CMK (cell line): ENCODE data around the gene ARHGAP32.

ENCODE experiments used
- DNase-seq: peaks from one replicate; pipeline ENCODE4 v3.0.0-alpha.2; 2010; ENCODE audit warnings: low read depth

The ARHGAP32 gene

DNA sequence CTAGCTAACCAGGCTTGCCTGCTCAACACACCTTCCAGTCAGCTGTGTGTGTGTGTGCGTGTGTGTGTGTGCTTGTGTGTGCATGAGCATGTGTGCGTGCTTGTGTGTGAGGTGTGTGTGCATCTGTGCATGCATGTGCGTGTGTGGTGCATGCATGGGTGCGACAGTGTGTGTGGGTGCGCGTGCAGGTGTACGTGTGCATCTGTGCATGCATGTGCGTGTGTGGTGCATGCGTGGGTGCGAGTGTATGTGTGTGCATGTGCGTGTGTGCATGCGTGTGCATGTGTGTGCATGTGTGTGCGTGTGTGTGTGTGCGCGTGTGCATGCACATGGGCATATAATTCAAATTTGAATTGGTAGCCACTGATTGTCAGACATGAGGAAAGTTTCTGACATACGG, 239.0 kb downstream of the ARHGAP32 start:
- no peak for DNase-seq

- no peak for DNase-seq
Measured at GRCh38 chr11:128949791-128950454, 242.2 kb downstream of the ARHGAP32 start.

- no peak for DNase-seq
Measured at GRCh38 chr11:128948583-128948982, 243.5 kb downstream of the ARHGAP32 start.

DNA sequence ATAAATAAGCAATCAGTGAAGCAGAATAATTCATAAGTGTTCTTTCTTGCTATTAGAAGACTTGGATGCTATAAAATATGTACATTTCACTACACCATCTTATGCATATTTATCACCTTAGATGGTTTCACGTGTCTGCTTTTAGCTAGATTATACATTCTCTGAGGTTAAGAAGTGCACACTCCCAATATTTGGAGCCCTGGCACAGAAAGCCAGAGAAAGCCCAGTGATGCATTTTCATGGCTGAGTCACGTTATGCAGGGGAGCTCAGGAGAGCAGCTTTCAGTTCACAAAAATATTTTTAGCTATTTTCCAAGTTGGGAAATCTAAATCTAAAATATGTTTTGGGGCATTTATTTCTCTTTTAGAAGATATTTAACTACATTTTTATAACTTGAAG, 244.4 kb downstream of the ARHGAP32 start:
- DNase-seq: no peak

DNA sequence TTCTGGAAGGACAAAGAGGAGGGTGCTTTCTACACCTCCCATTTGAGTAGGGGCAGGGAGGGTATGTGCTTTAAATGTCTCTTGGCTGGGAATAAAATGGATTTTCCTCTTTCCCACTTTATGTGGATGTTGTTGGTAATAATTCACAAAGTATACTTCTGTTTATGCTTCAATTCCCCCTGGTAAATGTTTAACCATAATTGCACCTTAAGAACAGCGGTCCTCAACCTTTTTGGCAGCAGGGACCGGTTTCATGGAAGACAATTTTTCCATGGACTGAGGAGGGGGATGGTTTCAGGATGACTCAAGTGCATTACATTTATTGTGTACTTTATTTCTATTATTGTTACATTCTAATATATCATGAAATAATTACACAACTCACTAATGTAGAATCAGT, 245.5 kb downstream of the ARHGAP32 start:
- no peak for DNase-seq

DNA sequence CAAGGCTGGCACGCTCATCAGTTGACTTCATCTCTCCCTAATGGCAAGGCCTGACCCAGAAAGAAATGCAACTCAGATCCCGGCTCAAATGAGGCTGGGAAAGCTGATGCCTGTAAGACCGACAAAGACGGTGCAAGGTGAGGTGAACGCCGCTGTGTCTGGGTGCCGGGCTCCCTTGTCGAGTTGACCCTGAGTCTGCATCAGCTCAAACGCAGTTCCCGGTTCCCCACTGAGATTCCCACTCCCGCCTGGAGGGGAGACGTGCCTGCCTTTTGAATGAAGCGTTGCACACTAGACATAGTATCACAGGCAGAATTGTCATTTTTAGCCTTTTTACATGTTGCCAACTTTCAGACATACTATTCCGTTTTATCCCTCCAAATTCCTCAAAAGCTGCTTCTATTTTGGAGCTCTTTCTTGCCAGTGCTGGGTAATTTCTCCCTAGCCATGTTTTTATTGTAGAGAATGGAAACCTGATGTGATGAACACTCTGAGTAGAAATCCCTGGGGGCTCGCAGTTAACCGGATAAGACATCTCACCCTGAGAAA, 248.6 kb downstream of the ARHGAP32 start:
- no peak for DNase-seq

- DNase-seq: no peak
Measured at GRCh38 chr11:128942817-128943427, 249.2 kb downstream of the ARHGAP32 start, which contains the start of gene TP53AIP1. Gene TP53AIP1, minus strand, starts transcription at chr11:128942871. Its CDS starts 5,053 bp downstream, at chr11:128937818.

GRCh38 chr11:128942272-128942612, 249.9 kb downstream of the ARHGAP32 start:
- DNase-seq: no peak

- no peak for DNase-seq
Measured at GRCh38 chr11:128941573-128942271, 250.4 kb downstream of the ARHGAP32 start.

- DNase-seq: no peak
Measured at GRCh38 chr11:128941110-128941509, 251.0 kb downstream of the ARHGAP32 start.

GRCh38 chr11:128940603-128941002, 251.5 kb downstream of the ARHGAP32 start:
- no peak for DNase-seq

DNA sequence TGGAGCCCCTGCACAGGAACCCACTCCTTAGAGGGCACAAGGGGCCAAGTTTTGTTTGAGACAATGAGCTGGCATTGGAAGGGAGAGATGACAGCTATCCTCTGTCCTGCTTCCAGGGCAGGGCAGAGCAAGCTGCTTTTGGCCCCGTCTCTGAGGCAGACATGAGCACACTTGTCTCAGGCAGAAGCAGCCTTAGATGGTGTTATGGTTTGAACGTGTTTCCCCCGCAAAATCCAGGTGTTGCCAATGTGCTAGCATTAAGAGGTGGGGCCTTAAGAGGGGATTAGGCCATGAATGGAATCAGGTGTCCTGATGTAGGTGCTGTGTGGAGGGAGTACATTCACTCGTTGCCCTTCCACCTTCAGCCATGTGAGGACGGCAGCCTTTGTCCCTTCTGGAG, 252.0 kb downstream of the ARHGAP32 start:
- no peak for DNase-seq

DNA sequence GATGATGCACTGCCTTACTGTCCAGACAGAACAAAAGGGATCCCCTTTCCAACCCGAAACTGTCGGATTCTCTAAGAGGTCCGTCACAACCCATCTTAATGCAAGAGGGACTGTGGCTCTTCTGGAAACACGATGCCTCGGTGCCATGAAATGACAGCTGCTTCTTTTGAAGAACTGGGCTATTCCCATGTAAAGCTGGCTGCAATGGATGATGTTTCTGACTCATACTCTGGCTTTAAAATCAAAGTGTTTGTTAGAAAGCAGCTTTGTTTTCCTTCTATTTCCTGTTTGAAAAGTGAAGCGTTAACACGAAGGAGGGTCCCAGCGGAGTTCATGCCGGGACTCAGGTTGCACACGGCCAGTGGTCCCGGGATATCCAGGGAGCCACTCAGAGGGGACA, 252.5 kb downstream of the ARHGAP32 start:
- DNase-seq: no peak

- no peak for DNase-seq
Measured at GRCh38 chr11:128938156-128938885, 253.8 kb downstream of the ARHGAP32 start.

- DNase-seq: no peak
Measured at GRCh38 chr11:128937480-128937879, 254.6 kb downstream of the ARHGAP32 start.

DNA sequence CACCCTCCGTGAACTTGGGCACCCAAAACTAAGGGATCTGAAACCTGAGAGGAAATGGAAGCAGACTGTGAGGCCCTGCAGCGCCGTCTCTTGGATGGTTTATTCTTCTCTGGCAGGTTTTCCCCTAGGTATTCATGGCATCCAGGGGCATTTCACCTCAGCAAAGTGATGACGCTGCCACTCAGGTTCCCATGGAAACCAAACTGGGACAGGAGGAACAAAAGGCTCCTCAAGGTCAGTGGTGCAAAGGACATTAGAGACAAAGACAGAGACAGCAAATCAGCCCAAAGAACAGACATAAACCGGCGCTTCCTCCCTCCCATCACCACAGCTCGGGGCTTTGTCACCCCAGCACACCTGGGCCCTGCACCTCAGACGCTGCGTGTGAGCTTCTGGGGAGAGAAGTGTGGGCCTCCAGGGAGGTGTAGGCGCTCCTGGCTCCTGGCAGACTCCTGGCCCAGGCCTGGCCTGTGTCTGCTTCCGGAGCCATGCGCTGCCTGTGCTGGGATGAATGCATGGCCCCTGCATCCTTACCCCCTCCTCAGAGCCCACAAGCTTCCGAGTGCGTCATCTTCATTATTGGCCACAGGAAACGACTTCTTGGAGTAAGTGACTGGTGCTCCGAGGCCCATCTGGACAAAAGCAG, 255.4 kb downstream of the ARHGAP32 start:
- no peak for DNase-seq

DNA sequence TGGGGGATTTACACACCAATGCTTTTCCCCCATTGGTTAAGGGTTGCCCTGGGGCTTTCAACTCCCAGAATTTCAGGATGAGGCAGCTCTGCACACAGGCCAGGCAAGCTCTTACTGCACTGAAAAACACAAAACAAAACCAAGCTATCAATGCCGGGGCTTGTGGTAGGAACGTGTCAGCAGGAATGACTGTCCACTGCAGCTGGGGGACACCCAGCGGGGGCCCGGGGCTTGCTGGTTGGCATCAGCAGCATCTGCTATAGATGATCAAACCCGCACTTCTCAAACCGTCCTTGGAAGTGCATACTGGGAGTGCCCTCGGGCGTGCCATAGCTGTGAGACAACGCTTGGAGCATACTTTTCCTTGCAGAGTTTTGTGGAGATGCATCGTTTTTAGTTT, 257.2 kb downstream of the ARHGAP32 start:
- DNase-seq: no peak

DNA sequence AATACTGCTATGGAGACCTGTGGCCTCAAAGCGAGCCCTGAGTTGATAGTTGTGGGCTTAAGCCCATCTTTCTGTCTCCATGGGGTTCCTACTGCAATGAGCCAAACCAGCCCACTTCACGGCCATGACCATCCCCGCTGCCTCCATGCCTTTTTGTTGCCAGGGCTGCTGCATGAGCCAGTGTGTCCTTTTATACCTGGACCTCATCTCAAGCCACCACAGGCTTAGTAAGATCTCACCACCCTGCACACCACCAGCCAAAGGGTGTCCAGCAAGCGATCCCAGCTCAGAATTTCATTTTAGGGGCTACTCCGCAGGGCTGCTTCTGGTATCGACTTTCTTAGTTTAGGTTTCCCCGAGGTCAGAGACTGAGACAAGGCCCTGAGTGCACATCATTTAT, 257.8 kb downstream of the ARHGAP32 start:
- DNase-seq: no peak

DNA sequence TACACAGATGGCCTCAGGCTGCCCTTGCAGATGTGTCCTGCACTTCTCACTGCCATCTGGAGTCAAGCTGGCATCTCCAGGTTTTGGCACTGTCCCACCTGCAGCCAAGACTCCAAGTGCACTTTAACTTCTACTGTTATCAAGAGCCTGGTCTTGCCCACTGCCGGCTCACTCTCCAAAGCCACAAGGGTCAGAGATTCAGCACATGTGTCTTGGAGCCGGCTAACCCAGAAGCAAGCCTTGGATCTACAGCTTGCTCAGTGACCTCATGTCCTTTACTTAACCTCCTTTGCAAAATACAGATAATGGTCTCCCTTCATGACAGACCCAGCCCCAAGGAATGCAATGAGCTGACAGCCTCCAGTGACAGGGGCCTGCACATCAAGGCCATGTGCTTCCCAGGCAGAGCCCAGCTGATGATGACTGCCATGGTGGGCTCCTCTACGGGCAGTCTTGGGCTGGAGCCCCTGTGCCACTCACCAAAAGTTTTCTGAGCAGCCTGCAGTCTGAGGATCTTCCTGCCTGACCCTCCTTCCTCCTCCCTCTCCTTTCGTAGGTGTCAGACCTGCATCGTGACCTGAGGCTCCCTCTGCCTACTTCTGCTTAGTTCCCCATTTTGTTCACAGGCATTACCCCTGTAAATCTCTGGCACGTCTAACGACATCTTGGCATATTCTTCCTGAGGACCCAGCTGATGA, 258.5 kb downstream of the ARHGAP32 start:
- DNase-seq: no peak

DNA sequence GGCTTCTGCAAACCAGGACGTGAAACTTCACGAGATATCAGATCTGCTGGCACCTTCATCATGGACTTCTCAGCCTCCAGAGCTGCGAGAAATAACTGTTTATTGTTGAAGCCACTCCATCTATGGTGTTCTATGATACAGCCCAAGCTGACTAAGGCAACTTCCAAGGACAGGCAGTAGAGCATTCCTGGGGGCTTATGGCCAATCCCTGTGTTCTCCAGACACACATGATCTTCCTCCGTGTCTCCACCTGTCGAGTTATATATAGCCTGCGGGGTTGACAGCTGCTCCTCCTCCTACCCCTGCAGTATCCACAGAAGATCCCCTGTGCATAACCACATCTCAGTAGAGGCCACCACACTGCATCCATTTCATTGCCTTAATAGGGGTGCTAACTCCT, 260.5 kb downstream of the ARHGAP32 start:
- DNase-seq: no peak

GRCh38 chr11:128931066-128931465, 261.1 kb downstream of the ARHGAP32 start:
- DNase-seq: no peak
